NB4 (cell line): ENCODE results near the gene KCTD5.

Experiments used
- MYC ChIP-seq: IDR thresholded peaks from 2 replicates; pipeline ENCODE4 v1.6.1; 2011; ENCODE audit warnings: low read depth, low read length
- POLR2A ChIP-seq: IDR thresholded peaks from 2 replicates; pipeline ENCODE4 v1.6.1; 2011; ENCODE audit warnings: mild to moderate bottlenecking; ENCODE audit not compliant: insufficient read length; ENCODE audit errors: extremely low read depth
- TF ChIP-seq, protein P1 (sequence below): IDR thresholded peaks from one replicate; pipeline ENCODE4 v1.5.1; 2012; ENCODE audit warnings: low read depth, low read length
- TF ChIP-seq, protein P2 (sequence below): IDR thresholded peaks from 2 replicates; pipeline ENCODE4 v1.6.1; 2011; ENCODE audit warnings: low read depth, low read length

DNA sequence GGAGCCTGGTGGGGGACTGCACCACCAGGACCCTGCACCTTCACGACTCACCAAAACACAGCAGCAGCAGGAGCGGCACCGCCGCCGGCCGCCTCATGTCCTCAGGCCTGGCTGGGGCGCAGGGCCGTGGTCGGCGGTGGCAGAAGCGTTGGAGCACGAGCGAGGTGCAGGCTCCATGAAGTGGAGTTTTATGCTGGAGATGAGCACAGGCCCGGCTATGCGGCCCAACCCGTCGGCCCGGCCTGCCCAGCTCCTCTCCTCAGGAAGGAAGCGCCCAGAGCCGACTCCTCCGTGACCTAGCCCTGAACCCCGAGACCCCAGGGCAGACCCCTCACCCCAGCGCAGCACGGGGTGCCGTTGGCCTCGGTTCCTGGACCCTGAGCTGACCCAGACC is 37.7 kb downstream of the KCTD5 start, which contains the start of gene PRSS27:
- TF ChIP-seq, protein P1, sequence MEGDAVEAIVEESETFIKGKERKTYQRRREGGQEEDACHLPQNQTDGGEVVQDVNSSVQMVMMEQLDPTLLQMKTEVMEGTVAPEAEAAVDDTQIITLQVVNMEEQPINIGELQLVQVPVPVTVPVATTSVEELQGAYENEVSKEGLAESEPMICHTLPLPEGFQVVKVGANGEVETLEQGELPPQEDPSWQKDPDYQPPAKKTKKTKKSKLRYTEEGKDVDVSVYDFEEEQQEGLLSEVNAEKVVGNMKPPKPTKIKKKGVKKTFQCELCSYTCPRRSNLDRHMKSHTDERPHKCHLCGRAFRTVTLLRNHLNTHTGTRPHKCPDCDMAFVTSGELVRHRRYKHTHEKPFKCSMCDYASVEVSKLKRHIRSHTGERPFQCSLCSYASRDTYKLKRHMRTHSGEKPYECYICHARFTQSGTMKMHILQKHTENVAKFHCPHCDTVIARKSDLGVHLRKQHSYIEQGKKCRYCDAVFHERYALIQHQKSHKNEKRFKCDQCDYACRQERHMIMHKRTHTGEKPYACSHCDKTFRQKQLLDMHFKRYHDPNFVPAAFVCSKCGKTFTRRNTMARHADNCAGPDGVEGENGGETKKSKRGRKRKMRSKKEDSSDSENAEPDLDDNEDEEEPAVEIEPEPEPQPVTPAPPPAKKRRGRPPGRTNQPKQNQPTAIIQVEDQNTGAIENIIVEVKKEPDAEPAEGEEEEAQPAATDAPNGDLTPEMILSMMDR = no peak
- TF ChIP-seq POLR2A (no peak), MYC (no peak)
- TF ChIP-seq, protein P2, sequence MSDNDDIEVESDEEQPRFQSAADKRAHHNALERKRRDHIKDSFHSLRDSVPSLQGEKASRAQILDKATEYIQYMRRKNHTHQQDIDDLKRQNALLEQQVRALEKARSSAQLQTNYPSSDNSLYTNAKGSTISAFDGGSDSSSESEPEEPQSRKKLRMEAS = no peak
